ENCODE results near the gene BARHL2. TPM values are rescaled to one million over a fixed set of nuclear protein-coding genes. Genes with fewer than 3 reads are reported as not detected.

BARHL2 gene
- total RNA-seq, 1 experiment from 2014 or later: not detected

- H3K9me3 ChIP-seq (ENCODE audit: control insufficient read depth, insufficient read depth, low read depth, low read length): no peaks in the 10 kb centered on the region
- peaks cover 2% of the 10 kb centered on the region; the same call in 1 of the 2 replicates for H3K27me3 ChIP-seq (ENCODE audit: control insufficient read depth, insufficient read depth, low read length)
- CTCF ChIA-PET: no interaction called here
- no peaks in the 10 kb centered on the region for H3K36me3 ChIP-seq (ENCODE audit: control insufficient read depth, insufficient read depth, low read length)
- DNase-seq (ENCODE audit: low read depth, low spot score) (no peak), ATAC-seq (no peak)
- TF ChIP-seq POLR2AphosphoS5 (IDR thresholded peaks at IDR 0.05; ENCODE audit: low read depth, low read length) (no peak), SIN3A (IDR thresholded peaks at IDR 0.05; ENCODE audit: borderline replicate concordance, insufficient read depth, low read depth, low read length) (no peak), REST (IDR thresholded peaks at IDR 0.05; ENCODE audit: insufficient read depth in 1 of 2, low read depth in 2 of 2, low read length in 1 of 2) (no peak), TCF7L2 (IDR thresholded peaks at IDR 0.05; ENCODE audit: low read depth, low read length) (no peak), CTCF (IDR thresholded peaks at IDR 0.05) (no peak)
- intact Hi-C loops (cut with micrococcal nuclease; ENCODE audit: unreplicated experiment) (no loop called here), in situ Hi-C loops (cut with HindIII; ENCODE audit: low pct_unique_long_range_greater_than_20kb, low sequenced_read_pairs) (no loop called here)
- POLR2A ChIA-PET: no interaction called here
- no TSS peak for BruUV-seq (replicated peaks)
- H3K27ac ChIP-seq (ENCODE audit: low read length): no peak overlapping the region
- H3K4me3 ChIP-seq (ENCODE audit: low read depth in 2 of 2, low read length in 2 of 2): no peak overlapping the region
- H3K4me1 ChIP-seq (ENCODE audit: control insufficient read depth, insufficient read depth, low read length): no peaks in the 10 kb centered on the region
These were observed 9.9 kb upstream of the BARHL2 start for GRCh38 chr1:90726986-90727480.

GRCh38 chr1:90726425-90726985 is 9.4 kb upstream of the BARHL2 start:
- no peak for ATAC-seq
- Histone ChIP-seq H3K4me1 (ENCODE audit: control insufficient read depth, insufficient read depth, low read length) (no peaks in the 10 kb centered on the region), H3K27ac (ENCODE audit: low read length) (no peak overlapping the region), H3K4me3 (ENCODE audit: low read depth in 2 of 2, low read length in 2 of 2) (no peak overlapping the region), H3K9me3 (ENCODE audit: control insufficient read depth, insufficient read depth, low read depth, low read length) (no peaks in the 10 kb centered on the region), H3K27me3 (ENCODE audit: control insufficient read depth, insufficient read depth, low read length) (peaks cover 2% of the 10 kb centered on the region; the same call in 1 of the 2 replicates), H3K36me3 (ENCODE audit: control insufficient read depth, insufficient read depth, low read length) (no peaks in the 10 kb centered on the region)
- TF ChIP-seq POLR2AphosphoS5 (IDR thresholded peaks at IDR 0.05; ENCODE audit: low read depth, low read length): no peak
- no peak for TF ChIP-seq TCF7L2 (IDR thresholded peaks at IDR 0.05; ENCODE audit: low read depth, low read length)
- no peak for DNase-seq (ENCODE audit: low read depth, low spot score)
- POLR2A ChIA-PET: no interaction called here
- BruUV-seq (replicated peaks): no TSS peak
- intact Hi-C loops (cut with micrococcal nuclease; ENCODE audit: unreplicated experiment) (no loop called here), in situ Hi-C loops (cut with HindIII; ENCODE audit: low pct_unique_long_range_greater_than_20kb, low sequenced_read_pairs) (no loop called here)
- CTCF ChIA-PET: no interaction called here
